Cardiac muscle cell (in vitro differentiated cells and primary cell): ENCODE measurements around the gene CDX2. TPM values are rescaled to one million over a fixed set of nuclear protein-coding genes. Genes with fewer than 3 reads are reported as not detected.
A peak's percentile ranks its signal among the peaks of the same experiment; 100 is the strongest.

Source experiments
- DNase-seq, 2 donors: peaks; one replicate each; pipeline versions ENCODE4 v3.0.0 to v3.0.0-alpha.2; 2010 to 2017; ENCODE audit warnings: low read depth in 1 of 2, low spot score in 1 of 2
- H3K27ac ChIP-seq: fragments of 200-600 bp; sonication (generic); 2 replicates; pipeline ENCODE4 v1.5.1; 2016
- H3K27me3 ChIP-seq: fragments of 200-600 bp; sonication (generic); 2 replicates; pipeline ENCODE4 v1.6.0; 2016; ENCODE audit warnings: control low read depth
- H3K36me3 ChIP-seq: fragments of 200-600 bp; sonication (generic); 2 replicates; pipeline ENCODE4 v1.5.1; 2016; ENCODE audit warnings: control low read depth
- H3K4me1 ChIP-seq: fragments of 200-600 bp; sonication (generic); 2 replicates; pipeline ENCODE4 v1.8.1; 2017; ENCODE audit warnings: low read depth, mild to moderate bottlenecking, mixed run types
- H3K4me3 ChIP-seq: fragments of 200-600 bp; sonication (generic); 2 replicates; pipeline ENCODE4 v1.5.1; 2016; ENCODE audit warnings: mild to moderate bottlenecking
- H3K9me3 ChIP-seq: fragments of 200-600 bp; sonication (generic); 2 replicates; pipeline ENCODE4 v1.5.1; 2017; ENCODE audit warnings: low read depth, mild to moderate bottlenecking, control low read depth
- CTCF ChIP-seq: IDR thresholded peaks from 2 replicates; pipeline ENCODE4 v1.5.1; 2012; ENCODE audit warnings: low read depth, mild to moderate bottlenecking, low read length
- polyA plus RNA-seq: library from polyadenylated mRNA; unstranded; fragments of >200 nt; fragmentation: Nextera tagmentation; extraction: Ambion mirVana; gene quantifications from 2 replicates; pipeline ENCODE4 v1.2.1, GENCODE V29; 2016
- total RNA-seq: library from RNA; depleted of rRNA; stranded (reverse); fragments of >200 nt; gene quantifications from 2 replicates; pipeline ENCODE4 v1.2.3, GENCODE V29; 2016

CDX2 gene
- total and polyA plus RNA-seq, 2 experiments from 2014 or later: not detected

- H3K4me3 ChIP-seq: peak overlapping the region; percentile 16
- H3K36me3 ChIP-seq: no peaks in the 10 kb centered on the region
- TF ChIP-seq CTCF: no peak
- H3K27ac ChIP-seq: no peak overlapping the region
- peaks cover 100% of the 10 kb centered on the region for H3K27me3 ChIP-seq
- peak in 1 of 2 donors; percentile 20 for DNase-seq
- H3K4me1 ChIP-seq: no peaks in the 10 kb centered on the region
- H3K9me3 ChIP-seq: no peaks in the 10 kb centered on the region
These were observed 14.7 kb downstream of the CDX2 start for GRCh38 chr13:27954406-27954851.

- Histone ChIP-seq H3K27ac (no peak overlapping the region), H3K4me1 (no peaks in the 10 kb centered on the region), H3K9me3 (no peaks in the 10 kb centered on the region), H3K4me3 (peak overlapping the region; percentile 24), H3K36me3 (no peaks in the 10 kb centered on the region), H3K27me3 (peaks cover 100% of the 10 kb centered on the region)
- peak; percentile 90 for TF ChIP-seq CTCF
- DNase-seq: peak; percentile 79 to 91
These were observed 15.3 kb downstream of the CDX2 start for GRCh38 chr13:27953676-27954405.

- TF ChIP-seq CTCF: no peak
- Histone ChIP-seq H3K4me3 (peak overlapping the region; percentile 24), H3K36me3 (no peaks in the 10 kb centered on the region), H3K27me3 (peaks cover 97% of the 10 kb centered on the region), H3K9me3 (no peaks in the 10 kb centered on the region), H3K4me1 (no peaks in the 10 kb centered on the region), H3K27ac (no peak overlapping the region)
- no peak for DNase-seq
These were observed 16.0 kb downstream of the CDX2 start for GRCh38 chr13:27952876-27953675.

- Histone ChIP-seq H3K27ac (no peak overlapping the region), H3K36me3 (no peaks in the 10 kb centered on the region), H3K27me3 (peaks cover 40% of the 10 kb centered on the region), H3K4me3 (no peak overlapping the region), H3K9me3 (no peaks in the 10 kb centered on the region), H3K4me1 (no peaks in the 10 kb centered on the region)
- no peak for TF ChIP-seq CTCF
- no peak for DNase-seq
These were observed 26.1 kb downstream of the CDX2 start for GRCh38 chr13:27942972-27943371.

GRCh38 chr13:27933580-27934328 lies 35.4 kb downstream of the CDX2 start:
- Histone ChIP-seq H3K4me1 (no peaks in the 10 kb centered on the region), H3K4me3 (no peak overlapping the region), H3K27me3 (peaks cover 63% of the 10 kb centered on the region), H3K36me3 (no peaks in the 10 kb centered on the region), H3K27ac (no peak overlapping the region), H3K9me3 (no peaks in the 10 kb centered on the region)
- no peak for DNase-seq
- no peak for TF ChIP-seq CTCF
